GM12878 (cell line): Measurements from ENCODE around the gene NUDT16L1. TPM values are rescaled to one million over a fixed set of nuclear protein-coding genes. Genes with fewer than 3 reads are reported as not detected.

Experiments used
- ESRRA ChIP-seq: IDR thresholded peaks from 2 replicates; pipeline ENCODE4 v1.6.1; 2012; ENCODE audit warnings: mild to moderate bottlenecking, low read length, improper control_type of control experiment
- HCFC1 ChIP-seq: fragments of 150-350 bp; IDR thresholded peaks from 2 replicates; pipeline ENCODE4 v1.6.1; 2014; ENCODE audit warnings: low read length
- NFXL1 ChIP-seq: fragments of 450-650 bp; IDR thresholded peaks from 2 replicates; pipeline ENCODE4 v1.6.1; 2017; ENCODE audit warnings: antibody characterized with exemption, mild to moderate bottlenecking, borderline replicate concordance
- PAX5 ChIP-seq: IDR thresholded peaks from 2 replicates; pipeline ENCODE4 v1.6.1; 2011; ENCODE audit warnings: low read depth, low read length, borderline replicate concordance
- POLR2A ChIP-seq: IDR thresholded peaks from 2 replicates; pipeline ENCODE4 v1.6.1; 2011; ENCODE audit warnings: low read depth, mild to moderate bottlenecking, low read length
- POLR2AphosphoS2 ChIP-seq: IDR thresholded peaks from 2 replicates; pipeline ENCODE4 v1.6.1; 2011; ENCODE audit warnings: low read depth, mild to moderate bottlenecking, low read length, improper control_type of control experiment, moderate library complexity
- RAD21 ChIP-seq: IDR thresholded peaks from 2 replicates; pipeline ENCODE4 v1.6.1; 2011; ENCODE audit warnings: mild to moderate bottlenecking, low read depth, low read length, moderate library complexity; ENCODE audit not compliant: insufficient read depth
- SUPT20H ChIP-seq: IDR thresholded peaks from 2 replicates; pipeline ENCODE4 v1.6.1; 2011; ENCODE audit warnings: low read depth, mild to moderate bottlenecking, low read length, moderate library complexity, borderline replicate concordance; ENCODE audit not compliant: control insufficient read depth
- SUZ12 ChIP-seq: fragments of 200-600 bp; sonication (generic); IDR thresholded peaks from one replicate; pipeline ENCODE4 v1.6.1; 2018; ENCODE audit warnings: antibody characterized with exemption, mild to moderate bottlenecking; ENCODE audit not compliant: unreplicated experiment
- polyA plus RNA-seq, 11 experiments: library from polyadenylated mRNA; depleted of rRNA in 4 of 11; unstranded in 6 of 11; stranded (reverse) in 5 of 11; fragments of >200 nt; fragmentation: Nextera tagmentation in 4 of 11; fragmentation: Illumina TruSeq in 1 of 11; extraction: Ambion mirVana in 4 of 11; extraction: Trizol in 1 of 11; gene quantifications; 1 replicate in 1 of 11; 2 replicates in 10 of 11; pipeline versions ENCODE4 v1.2.1 to v1.2.3, GENCODE V29; 2011 to 2016; ENCODE audit warnings: inconsistent platforms in 2 of 11, missing spikeins in 2 of 11, low read depth in 1 of 11
- total RNA-seq, 4 experiments: library from RNA; depleted of rRNA in 3 of 4; stranded (reverse); fragments of >200 nt in 3 of 4; fragmentation: Illumina TruSeq in 1 of 4; extraction: Trizol in 1 of 4; gene quantifications; 2 replicates each; pipeline versions ENCODE4 v1.2.1 to v1.2.3, GENCODE V29; 2013 to 2021
- TF ChIP-seq, protein P1 (sequence below): fragments of 450-650 bp; IDR thresholded peaks from 2 replicates; pipeline ENCODE4 v1.6.1; 2017; ENCODE audit warnings: borderline replicate concordance
- TF ChIP-seq, protein P2 (sequence below): fragments of 450-650 bp; IDR thresholded peaks from 2 replicates; pipeline ENCODE4 v1.6.1; 2017; ENCODE audit warnings: mild to moderate bottlenecking
- TF ChIP-seq, protein P3 (sequence below): fragments of 450-650 bp; IDR thresholded peaks from 2 replicates; pipeline ENCODE4 v1.6.1; 2017; ENCODE audit warnings: low read depth, mild to moderate bottlenecking, moderate library complexity

The NUDT16L1 gene
- total and polyA plus RNA-seq, 10 of the 15 experiments (the other 5 are each of a cell fraction or from before 2014, with no cell fraction given), result 1.4 to 77.7 (median 28.9) TPM

DNA sequence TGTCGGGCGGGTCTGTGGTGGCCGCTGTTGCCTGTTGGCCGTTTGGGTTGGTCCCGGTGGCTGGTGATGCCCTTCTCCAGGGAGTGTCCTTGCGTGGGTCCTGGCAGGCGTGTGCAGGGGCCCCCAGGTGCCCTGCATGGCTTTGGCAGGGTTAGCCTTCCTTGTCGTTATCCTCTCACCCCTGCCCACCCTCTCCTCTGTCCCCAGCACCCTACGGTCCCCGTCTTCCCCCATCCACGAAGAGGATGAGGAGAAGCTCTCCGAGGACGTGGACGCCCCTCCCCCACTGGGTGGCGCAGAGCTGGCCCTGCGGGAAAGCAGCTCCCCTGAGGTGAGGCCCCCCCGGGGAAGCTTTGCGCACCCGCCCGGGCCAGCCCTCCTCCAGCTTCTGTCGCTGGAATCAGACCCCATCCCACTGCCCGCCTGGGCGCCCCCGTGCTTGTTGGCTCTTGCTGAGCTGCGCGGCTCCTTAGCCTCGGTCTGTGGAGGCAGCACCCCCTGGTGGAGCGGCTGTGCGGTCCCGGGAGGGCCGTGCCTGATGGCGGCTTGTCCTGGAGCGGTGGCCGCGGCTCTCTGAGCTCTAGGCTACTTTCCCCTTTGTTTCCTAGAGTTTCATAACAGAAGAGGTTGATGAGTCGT lies 10.6 kb upstream of the NUDT16L1 start (continued):
- TF ChIP-seq RAD21 (0 out of 2 replicates have a peak, but pooled peaks have one; percentile 6), PAX5 (no peak), SUPT20H (no peak), SUZ12 (no peak), ESRRA (no peak), HCFC1 (no peak), POLR2AphosphoS2 (no peak), POLR2A (peak; percentile 11; the same call in 1 of the 2 replicates), NFXL1 (no peak)
- TF ChIP-seq, protein P1, sequence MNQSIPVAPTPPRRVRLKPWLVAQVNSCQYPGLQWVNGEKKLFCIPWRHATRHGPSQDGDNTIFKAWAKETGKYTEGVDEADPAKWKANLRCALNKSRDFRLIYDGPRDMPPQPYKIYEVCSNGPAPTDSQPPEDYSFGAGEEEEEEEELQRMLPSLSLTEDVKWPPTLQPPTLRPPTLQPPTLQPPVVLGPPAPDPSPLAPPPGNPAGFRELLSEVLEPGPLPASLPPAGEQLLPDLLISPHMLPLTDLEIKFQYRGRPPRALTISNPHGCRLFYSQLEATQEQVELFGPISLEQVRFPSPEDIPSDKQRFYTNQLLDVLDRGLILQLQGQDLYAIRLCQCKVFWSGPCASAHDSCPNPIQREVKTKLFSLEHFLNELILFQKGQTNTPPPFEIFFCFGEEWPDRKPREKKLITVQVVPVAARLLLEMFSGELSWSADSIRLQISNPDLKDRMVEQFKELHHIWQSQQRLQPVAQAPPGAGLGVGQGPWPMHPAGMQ, result no peak
- TF ChIP-seq, protein P2, sequence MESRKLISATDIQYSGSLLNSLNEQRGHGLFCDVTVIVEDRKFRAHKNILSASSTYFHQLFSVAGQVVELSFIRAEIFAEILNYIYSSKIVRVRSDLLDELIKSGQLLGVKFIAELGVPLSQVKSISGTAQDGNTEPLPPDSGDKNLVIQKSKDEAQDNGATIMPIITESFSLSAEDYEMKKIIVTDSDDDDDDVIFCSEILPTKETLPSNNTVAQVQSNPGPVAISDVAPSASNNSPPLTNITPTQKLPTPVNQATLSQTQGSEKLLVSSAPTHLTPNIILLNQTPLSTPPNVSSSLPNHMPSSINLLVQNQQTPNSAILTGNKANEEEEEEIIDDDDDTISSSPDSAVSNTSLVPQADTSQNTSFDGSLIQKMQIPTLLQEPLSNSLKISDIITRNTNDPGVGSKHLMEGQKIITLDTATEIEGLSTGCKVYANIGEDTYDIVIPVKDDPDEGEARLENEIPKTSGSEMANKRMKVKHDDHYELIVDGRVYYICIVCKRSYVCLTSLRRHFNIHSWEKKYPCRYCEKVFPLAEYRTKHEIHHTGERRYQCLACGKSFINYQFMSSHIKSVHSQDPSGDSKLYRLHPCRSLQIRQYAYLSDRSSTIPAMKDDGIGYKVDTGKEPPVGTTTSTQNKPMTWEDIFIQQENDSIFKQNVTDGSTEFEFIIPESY, result peak; percentile 80; the same call in 1 of the 2 replicates
- TF ChIP-seq, protein P3, sequence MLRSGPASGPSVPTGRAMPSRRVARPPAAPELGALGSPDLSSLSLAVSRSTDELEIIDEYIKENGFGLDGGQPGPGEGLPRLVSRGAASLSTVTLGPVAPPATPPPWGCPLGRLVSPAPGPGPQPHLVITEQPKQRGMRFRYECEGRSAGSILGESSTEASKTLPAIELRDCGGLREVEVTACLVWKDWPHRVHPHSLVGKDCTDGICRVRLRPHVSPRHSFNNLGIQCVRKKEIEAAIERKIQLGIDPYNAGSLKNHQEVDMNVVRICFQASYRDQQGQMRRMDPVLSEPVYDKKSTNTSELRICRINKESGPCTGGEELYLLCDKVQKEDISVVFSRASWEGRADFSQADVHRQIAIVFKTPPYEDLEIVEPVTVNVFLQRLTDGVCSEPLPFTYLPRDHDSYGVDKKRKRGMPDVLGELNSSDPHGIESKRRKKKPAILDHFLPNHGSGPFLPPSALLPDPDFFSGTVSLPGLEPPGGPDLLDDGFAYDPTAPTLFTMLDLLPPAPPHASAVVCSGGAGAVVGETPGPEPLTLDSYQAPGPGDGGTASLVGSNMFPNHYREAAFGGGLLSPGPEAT, result no peak
